ENCODE results near the gene PFKFB4.
A peak's percentile ranks its signal among the peaks of the same experiment; 100 is the strongest.
"Not testable (repeated sequence)": the region's sequence is repeated elsewhere in the genome, so short reads cannot be mapped to it uniquely, and the experiment has no call there.

The PFKFB4 gene

DNA sequence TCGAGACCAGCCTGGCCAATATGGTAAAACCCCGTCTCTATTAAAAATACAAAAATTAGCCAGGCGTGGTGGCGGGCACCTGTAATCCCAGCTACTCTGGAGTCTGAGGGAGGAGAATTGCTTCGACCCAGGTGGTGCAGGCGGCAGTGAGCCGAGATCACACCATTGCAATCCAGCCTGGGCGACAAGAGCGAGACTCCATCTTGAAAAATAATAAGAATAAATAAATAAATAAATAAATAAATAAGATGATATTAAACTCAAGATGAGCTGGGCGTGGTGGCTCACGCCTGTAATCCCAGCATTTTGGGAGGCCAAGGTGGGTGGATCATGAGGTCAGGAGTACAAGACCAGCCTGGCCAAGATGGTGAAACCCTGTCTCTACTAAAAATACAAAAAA is 75.7 kb downstream of the PFKFB4 start:
- DNase-seq: not testable (repeated sequence)

DNA sequence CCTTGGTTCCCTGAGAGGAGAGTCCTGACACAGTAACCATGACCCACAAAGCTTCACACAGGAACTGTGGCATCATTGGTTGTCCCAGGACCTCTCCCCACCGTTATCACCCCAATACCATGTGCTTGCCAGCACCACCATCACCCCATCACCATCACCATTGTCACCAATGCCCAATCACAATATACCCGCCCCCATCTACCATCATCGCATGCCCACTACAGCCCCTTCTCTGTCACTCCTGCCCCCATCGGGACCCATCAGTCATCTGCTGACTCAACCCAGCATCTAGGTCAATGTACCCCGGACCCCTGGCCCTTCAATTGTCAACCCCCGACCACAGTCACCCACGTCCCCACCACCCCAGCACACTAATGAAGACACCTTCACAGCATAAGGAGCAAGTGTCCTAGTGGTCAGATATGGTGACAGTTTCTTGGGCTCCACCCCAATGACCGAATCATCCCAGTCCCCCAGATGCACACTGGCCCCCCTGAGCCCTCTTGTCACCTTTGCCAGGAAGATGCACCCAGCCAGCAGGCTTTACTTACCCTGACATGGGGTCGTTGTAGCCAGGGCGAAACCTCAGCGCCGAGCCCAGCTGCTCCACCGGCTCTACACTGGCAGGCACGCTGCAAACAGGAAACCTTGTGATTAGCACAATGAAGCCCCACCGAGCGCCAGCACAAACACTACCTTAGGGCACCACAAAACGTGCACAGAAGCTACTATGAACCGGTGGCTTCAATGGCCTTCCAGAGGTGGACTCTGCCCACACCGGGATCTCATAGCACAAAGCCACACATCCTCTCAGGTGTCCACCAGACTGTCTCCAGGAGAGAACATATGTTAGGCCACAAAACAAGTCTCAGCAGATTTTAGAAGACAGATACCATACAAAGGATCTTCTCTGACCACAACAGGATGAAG is 77.7 kb downstream of the PFKFB4 start:
- no peak for DNase-seq

DNA sequence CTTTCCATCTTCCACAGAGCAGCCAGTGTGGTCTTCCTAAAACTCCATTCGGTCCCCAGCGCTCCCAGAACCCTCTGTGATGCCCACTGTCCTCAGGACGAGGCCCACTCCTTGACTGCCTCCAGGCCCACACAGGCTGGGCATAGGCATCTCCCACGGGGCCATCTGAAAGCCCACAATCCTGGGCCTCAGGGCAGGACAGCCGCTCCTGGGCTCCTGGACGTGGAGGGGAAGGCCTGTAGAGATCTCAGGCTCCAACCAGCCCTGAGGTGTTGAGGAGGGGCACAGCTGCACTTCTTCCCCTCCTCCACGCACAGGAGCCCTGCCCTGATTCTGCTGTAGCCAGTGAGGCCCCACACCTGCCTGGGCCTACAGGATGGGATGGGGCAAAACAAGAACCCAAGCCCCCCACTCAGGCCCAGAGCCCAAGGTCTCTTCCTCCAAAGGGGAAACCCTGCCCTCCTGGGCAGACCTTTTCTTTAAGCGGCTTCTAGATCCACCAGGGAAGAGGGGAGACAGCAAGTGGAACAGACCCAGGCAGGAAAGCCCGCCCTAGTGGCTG is 78.6 kb downstream of the PFKFB4 start:
- DNase-seq: no peak

DNA sequence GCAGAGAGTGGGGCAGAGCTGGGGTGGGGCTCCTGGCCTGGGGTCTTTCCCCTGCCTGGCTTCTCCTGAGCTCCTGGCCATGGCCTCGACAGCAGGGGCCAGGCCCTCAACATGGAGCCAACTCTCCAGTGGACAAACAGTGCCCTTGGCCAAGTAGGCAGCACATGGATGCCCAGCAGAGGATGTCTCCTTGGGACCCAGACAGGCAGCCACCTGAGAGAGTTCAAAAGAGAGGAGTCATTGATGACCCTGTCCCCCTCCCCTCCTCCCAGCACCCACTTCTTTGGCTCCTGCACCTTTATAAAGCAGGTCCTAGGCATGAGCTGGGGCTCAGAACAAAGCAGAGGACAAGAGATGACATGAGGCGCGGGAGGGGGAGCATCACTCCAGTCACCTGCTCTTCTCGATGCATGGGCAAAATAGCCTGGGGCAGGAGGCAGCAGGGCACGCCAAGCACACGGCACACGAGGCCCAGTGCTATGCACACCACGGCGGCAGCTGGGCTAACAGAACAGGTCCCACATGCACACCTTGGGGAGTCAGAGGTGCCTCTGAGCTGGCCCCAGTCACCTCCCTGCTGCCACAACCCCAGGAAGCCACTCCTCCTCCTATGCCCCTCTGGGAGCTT is 80.1 kb downstream of the PFKFB4 start:
- no peak for DNase-seq

DNA sequence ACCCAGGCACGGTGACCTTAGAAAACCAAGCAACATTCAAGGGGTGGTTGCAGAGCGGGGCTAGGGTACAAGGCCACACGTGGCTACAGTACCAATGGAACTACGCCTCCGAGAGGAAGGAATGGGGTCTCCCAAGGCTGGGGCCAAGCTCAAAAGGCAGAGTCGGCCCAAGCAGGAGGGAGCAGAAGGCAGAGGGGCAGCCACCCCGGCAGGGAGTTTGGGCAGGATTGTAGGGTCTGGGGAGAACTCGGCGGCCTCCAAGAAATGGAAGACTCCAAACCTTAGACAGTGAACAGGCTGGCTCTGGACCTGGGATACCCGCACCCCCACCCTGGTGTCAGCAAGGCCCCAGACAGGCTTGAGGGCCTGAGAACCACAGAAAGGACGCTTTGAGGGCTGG is 81.4 kb downstream of the PFKFB4 start:
- no peak for DNase-seq

DNA sequence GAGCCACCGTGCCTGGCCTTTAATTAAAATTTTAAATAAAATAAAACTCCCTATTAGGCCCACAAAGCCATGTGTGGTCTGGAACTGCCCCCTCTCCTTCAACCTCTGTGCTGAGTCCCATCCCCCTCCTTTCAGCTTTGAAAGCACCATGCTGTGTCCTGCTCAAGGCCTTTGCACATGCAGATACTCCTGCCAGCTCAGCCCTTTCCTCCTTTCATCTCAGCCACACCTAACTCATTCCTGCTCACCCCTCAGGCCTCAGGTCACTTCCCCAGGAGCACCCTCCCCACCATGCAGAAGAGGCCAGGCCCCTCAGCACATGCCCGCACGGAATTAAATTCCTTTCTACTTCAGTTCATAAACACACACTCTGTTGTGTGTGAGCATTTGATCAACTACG is 82.0 kb downstream of the PFKFB4 start:
- no peak for DNase-seq

DNA sequence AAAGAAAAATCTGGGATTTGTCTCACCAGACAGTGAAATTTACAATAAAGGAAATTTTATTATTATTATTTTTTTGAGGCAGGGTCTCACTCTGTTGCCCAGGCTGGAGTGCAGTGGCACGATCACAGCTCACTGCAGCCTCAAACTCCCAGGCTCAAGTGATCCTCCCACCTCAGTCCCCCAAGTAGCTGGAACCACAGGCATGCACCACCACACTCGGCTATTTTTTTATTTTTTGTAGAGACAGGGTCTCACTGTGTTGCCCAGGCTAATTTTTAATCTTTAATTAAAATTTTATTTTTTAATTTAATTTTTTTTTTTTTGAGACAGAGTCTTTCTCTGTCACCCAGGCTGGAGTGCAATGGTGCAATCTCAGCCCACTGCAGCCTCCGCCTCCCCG is 82.6 kb downstream of the PFKFB4 start:
- DNase-seq: not testable (repeated sequence)

DNA sequence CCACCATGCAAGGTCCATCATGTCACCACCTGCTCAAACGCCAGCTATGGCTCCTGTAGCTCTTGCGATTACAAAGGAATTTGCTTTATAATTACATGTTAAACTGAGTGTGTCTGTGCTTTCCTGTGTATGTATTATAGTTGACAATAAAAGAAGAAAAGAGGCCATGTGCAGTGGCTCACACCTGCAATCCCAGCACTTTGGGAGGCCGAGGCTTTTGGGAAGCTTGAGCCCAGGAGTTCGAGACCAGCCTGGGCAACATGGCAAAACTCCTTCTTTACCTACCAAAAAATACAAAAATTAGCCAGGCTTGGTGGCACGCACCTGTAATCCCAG is 83.0 kb downstream of the PFKFB4 start:
- no peak for DNase-seq

DNA sequence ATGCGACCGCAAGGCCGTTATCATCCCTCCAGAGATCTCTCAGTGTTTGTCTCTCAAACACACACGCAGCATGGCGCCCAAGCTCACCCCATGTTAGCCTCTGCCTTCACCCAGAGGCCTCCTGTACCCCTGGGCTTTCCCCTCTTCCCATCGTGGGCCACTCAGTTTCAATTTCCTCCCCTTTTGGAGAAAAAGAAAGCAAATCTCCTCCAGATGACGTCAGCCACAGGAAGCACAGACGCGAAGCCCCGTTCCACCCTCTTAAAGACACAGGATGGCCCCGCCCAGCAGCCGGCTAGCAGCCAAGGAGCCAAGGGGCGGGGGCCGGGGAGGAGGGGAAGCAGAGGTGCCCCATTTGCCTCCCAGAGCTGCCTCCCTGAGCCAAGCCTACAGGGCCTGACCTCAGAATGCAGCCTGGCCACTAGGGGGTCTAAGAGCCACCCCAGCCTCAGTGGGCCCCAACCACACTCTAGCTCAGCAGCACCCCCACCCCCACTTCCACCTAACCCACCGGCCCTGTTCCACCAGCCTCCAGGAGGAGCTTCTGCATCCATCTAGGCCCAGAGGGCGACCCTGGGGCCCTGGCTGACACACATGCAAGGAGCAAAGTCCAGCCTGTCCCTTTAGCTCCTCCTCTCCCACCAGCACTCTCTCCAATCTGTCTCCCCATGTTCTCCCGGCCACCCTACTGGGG is 83.5 kb downstream of the PFKFB4 start:
- peak; percentile 97 for DNase-seq

DNA sequence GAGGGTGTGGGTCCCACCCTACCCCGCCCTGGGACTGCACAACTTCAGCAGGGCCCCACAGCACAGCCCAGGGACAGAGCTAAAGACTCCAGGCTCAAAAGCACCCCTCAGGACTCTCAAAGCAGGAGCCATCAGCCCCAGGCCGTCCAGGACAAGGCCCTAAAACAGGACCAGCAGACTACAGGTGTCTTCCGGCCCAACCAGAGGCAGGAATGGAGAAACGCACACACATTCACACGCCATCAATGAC is 84.0 kb downstream of the PFKFB4 start:
- DNase-seq: no peak

DNA sequence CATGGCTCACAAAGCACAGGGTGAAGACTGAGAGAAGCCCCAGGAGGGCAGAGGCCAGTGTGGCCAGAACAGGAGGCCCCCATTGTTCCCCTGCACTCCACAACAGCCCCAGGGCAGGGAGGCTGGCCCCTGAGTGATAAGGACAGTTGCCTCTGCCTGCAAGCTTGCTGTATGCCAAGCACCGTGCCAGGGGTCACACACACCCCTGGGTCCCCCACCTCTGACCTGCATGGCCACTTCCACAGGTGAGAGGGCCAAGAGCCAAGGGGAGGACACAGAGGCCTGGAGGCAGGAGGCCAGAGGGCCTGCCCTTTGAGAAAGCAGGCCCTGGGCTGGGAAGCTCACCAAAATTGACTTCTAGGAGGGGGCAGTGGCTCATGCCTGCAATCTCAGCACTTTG is 86.3 kb downstream of the PFKFB4 start:
- DNase-seq: no peak

DNA sequence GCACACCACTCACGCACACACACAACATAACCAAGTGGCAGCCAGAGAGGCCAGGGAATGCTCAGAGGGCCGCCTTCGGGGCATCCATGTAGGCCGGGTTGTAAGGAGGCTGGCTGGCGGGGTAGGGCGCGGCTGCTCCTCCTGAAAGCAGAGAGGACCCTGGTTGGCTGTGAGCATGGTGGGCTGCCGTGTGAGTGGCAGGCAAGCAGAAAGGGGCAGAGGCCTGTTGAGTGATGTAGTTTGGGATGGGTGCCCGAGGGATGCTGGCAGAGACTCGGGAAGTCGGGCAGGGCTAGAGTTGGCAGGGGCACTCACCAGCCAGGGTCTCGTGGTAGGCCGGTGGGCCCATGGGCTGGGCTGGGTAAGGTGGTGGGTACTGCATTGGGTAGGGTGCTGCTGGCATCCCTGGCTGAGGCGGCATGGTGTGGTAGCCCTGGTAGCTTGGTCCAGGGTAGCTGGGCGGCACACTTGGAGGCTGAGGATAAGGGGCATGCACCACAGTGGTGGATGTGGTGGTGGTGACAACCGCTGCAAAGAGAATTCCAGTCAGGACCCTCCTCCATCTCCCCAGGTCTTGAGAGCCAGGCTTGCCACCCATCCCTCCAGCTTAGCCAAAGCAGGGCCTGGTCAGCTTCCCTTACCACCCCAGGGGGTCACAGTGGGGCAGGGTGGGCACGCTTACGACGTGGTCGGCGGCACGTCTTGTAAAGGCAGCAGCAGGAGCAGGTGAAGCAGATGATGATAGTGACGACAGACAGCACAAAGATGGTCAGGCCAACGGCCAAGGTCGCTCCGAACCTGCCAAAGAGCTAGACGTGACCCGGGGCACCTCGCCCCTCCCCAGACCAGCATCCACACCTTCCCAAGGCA is 87.3 kb downstream of the PFKFB4 start:
- DNase-seq: no peak

DNA sequence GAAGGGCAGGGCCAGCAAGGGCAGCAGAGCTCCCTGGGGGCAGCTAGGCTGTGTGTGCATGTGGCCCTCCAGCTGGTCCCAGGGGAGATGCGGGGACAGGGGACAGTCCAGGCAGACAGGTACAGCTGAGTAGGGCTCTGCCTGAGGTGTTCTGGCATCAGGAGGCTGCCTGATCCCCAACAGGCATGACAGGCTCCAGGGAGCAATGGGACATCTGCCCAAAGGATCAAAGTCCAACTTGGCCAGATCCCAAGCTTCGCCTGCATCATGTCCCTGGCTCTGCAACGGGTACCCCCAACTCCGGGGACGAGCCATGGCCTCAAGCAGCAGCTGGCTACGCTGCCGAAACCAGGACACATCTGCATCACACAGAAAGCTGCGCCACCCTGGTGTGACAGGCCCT is 88.3 kb downstream of the PFKFB4 start:
- no peak for DNase-seq

Measured in stimulated activated CD4-positive, alpha-beta T cell treated with anti-CD3 and anti-CD28 coated beads, Interleukin-1b, Interleukin-23, amount 100 ng/mL, for 48 hours (primary cell).